IMR-90 (cell line): ENCODE data around the gene PAQR5. TPM values are rescaled to one million over a fixed set of nuclear protein-coding genes. Genes with fewer than 3 reads are reported as not detected.

Experiments
- ATAC-seq: fragments of 200-7000 bp; cut with Tn5 transposase; 2 replicates; pipeline ENCODE4 v1.9.1; 2020; ENCODE audit warnings: low read depth, mild to moderate bottlenecking, moderate library complexity
- BruUV-seq: library from RNA; stranded (reverse); fragments of 400-500 nt; replicated peaks from 2 replicates; lab custom pipeline; 2021; lab: Mats Ljungman, UMichigan
- CTCF ChIA-PET: fragments of 300-600 bp; formaldehyde crosslinking; extraction: SDS; loops from one replicate; lab custom pipeline; 2021; ENCODE audit warnings: antibody characterized with exemption; lab: Yijun Ruan, JAX
- POLR2A ChIA-PET: fragments of 300-600 bp; sonication (Branson Sonifier 250); formaldehyde crosslinking; loops from one replicate; lab custom pipeline; 2022; ENCODE audit warnings: antibody characterized with exemption; ENCODE audit not compliant: unreplicated experiment; lab: Charles Lee
- DNase-seq: peaks from one replicate; pipeline ENCODE4 v3.0.0; 2013
- H2AFZ ChIP-seq: replicated peaks from 2 replicates; pipeline ENCODE3; 2013; ENCODE audit warnings: low read length, mild to moderate bottlenecking; ENCODE audit not compliant: poor library complexity
- H2AK5ac ChIP-seq: 2 replicates; pipeline ENCODE4 v1.6.1; 2013; ENCODE audit warnings: low read depth, low read length, inconsistent platforms
- H2AK9ac ChIP-seq: replicated peaks from 2 replicates; pipeline ENCODE3; 2013; ENCODE audit warnings: mild to moderate bottlenecking, low read depth, low read length, moderate library complexity; ENCODE audit not compliant: poor library complexity
- H2BK120ac ChIP-seq: 2 replicates; pipeline ENCODE4 v1.6.1; 2013; ENCODE audit warnings: low read depth, low read length, inconsistent platforms
- H2BK15ac ChIP-seq: 3 replicates; pipeline ENCODE4 v1.6.1; 2013; ENCODE audit warnings: low read depth, low read length, inconsistent platforms
- H2BK20ac ChIP-seq: 2 replicates; pipeline ENCODE4 v1.6.1; 2013; ENCODE audit warnings: low read depth, mild to moderate bottlenecking, inconsistent platforms, low read length, moderate library complexity
- H2BK5ac ChIP-seq: 2 replicates; pipeline ENCODE4 v1.6.1; 2013; ENCODE audit warnings: mild to moderate bottlenecking, low read depth, low read length, inconsistent platforms; ENCODE audit not compliant: poor library complexity, severe bottlenecking
- H3K14ac ChIP-seq: replicated peaks from 2 replicates; pipeline ENCODE4 v1.6.1; 2013; ENCODE audit warnings: low read depth, low read length, inconsistent platforms
- H3K18ac ChIP-seq: 2 replicates; pipeline ENCODE4 v1.6.1; 2013; ENCODE audit warnings: low read depth, low read length, control low read depth
- H3K23ac ChIP-seq: 2 replicates; pipeline ENCODE4 v1.6.1; 2013; ENCODE audit warnings: low read depth, low read length, inconsistent platforms
- H3K27ac ChIP-seq: 2 replicates; pipeline ENCODE4 v1.5.1; 2013; ENCODE audit warnings: mild to moderate bottlenecking, control low read depth, low read length; ENCODE audit not compliant: insufficient read depth
- H3K27me3 ChIP-seq: 2 replicates; pipeline ENCODE4 v1.6.1; 2013; ENCODE audit warnings: low read length; ENCODE audit not compliant: control insufficient read depth, insufficient read depth
- H3K36me3 ChIP-seq: 2 replicates; pipeline ENCODE4 v1.6.1; 2013; ENCODE audit warnings: low read length, mixed read lengths; ENCODE audit not compliant: control insufficient read depth, insufficient read depth
- H3K4ac ChIP-seq: 2 replicates; pipeline ENCODE4 v1.6.1; 2013; ENCODE audit warnings: low read depth, low read length, inconsistent platforms
- H3K4me1 ChIP-seq: 2 replicates; pipeline ENCODE4 v1.6.1; 2013; ENCODE audit warnings: low read length, mixed read lengths; ENCODE audit not compliant: control insufficient read depth, insufficient read depth
- H3K4me2 ChIP-seq: 2 replicates; pipeline ENCODE4 v1.6.1; 2013; ENCODE audit warnings: low read depth, mild to moderate bottlenecking, control low read depth, low read length, moderate library complexity
- H3K4me3 ChIP-seq: 2 replicates; pipeline ENCODE4 v1.5.1; 2013; ENCODE audit warnings: low read depth, mild to moderate bottlenecking, control low read depth, low read length, moderate library complexity; ENCODE audit not compliant: insufficient read depth
- H3K56ac ChIP-seq: 2 replicates; pipeline ENCODE4 v1.6.1; 2013; ENCODE audit warnings: low read length, inconsistent platforms; ENCODE audit not compliant: insufficient read depth; ENCODE audit errors: extremely low read depth
- H3K79me1 ChIP-seq, 2 experiments: 2 replicates each; pipeline ENCODE4 v1.6.1; 2013; ENCODE audit warnings: low read length in 2 of 2, inconsistent platforms in 1 of 2, low read depth in 1 of 2
- H3K9ac ChIP-seq: 2 replicates; pipeline ENCODE4 v1.6.1; 2013; ENCODE audit warnings: low read depth, low read length, control low read depth
- H3K9me1 ChIP-seq: 2 replicates; pipeline ENCODE4 v1.6.1; 2013; ENCODE audit warnings: low read length, inconsistent platforms; ENCODE audit not compliant: insufficient read depth
- H3K9me3 ChIP-seq: 2 replicates; pipeline ENCODE4 v1.6.1; 2013; ENCODE audit warnings: low read length; ENCODE audit not compliant: control insufficient read depth, insufficient read depth
- H4K20me1 ChIP-seq: 2 replicates; pipeline ENCODE4 v1.6.1; 2013; ENCODE audit warnings: low read length, inconsistent platforms; ENCODE audit not compliant: insufficient read depth
- H4K5ac ChIP-seq: 2 replicates; pipeline ENCODE4 v1.6.1; 2013; ENCODE audit warnings: mild to moderate bottlenecking, low read depth, low read length, control low read depth
- H4K8ac ChIP-seq, 2 experiments: 2 replicates each; pipeline ENCODE4 v1.6.1; 2013; ENCODE audit warnings: low read depth in 2 of 2, low read length in 2 of 2, control low read depth in 1 of 2, inconsistent platforms in 1 of 2
- H4K91ac ChIP-seq: 2 replicates; pipeline ENCODE4 v1.6.1; 2013; ENCODE audit warnings: low read depth, low read length, inconsistent platforms; ENCODE audit not compliant: insufficient read depth
- BHLHE40 ChIP-seq: fragments of 150-350 bp; IDR thresholded peaks from 2 replicates; pipeline ENCODE4 v1.6.1; 2016; ENCODE audit warnings: mild to moderate bottlenecking, low read depth, low read length
- CEBPB ChIP-seq: IDR thresholded peaks from 2 replicates; pipeline ENCODE4 v1.6.1; 2012; ENCODE audit warnings: low read depth, low read length, improper control_type of control experiment
- CHD1 ChIP-seq: IDR thresholded peaks from 2 replicates; pipeline ENCODE4 v1.6.1; 2012; ENCODE audit warnings: low read depth, low read length, improper control_type of control experiment
- CTCF ChIP-seq: conservative IDR thresholded peaks from 2 replicates; pipeline ENCODE4 v1.5.1; 2012; ENCODE audit warnings: mild to moderate bottlenecking, low read depth, low read length, improper control_type of control experiment
- ELK1 ChIP-seq: fragments of 150-350 bp; IDR thresholded peaks from 2 replicates; pipeline ENCODE4 v1.6.1; 2016; ENCODE audit warnings: low read depth, mild to moderate bottlenecking, low read length, moderate library complexity, borderline replicate concordance
- FOS ChIP-seq: fragments of 150-350 bp; IDR thresholded peaks from 2 replicates; pipeline ENCODE4 v1.6.1; 2016; ENCODE audit warnings: low read depth, low read length
- MAFK ChIP-seq: IDR thresholded peaks from 2 replicates; pipeline ENCODE4 v1.6.1; 2012; ENCODE audit warnings: low read depth, low read length, improper control_type of control experiment
- MAZ ChIP-seq: IDR thresholded peaks from 2 replicates; pipeline ENCODE4 v1.6.1; 2012; ENCODE audit warnings: low read depth, mild to moderate bottlenecking, low read length, improper control_type of control experiment, moderate library complexity, borderline replicate concordance
- MXI1 ChIP-seq: IDR thresholded peaks from 2 replicates; pipeline ENCODE4 v1.6.1; 2012; ENCODE audit warnings: low read depth, mild to moderate bottlenecking, low read length, moderate library complexity, borderline replicate concordance
- NFE2L2 ChIP-seq: fragments of 150-350 bp; IDR thresholded peaks from 2 replicates; pipeline ENCODE4 v1.6.1; 2016; ENCODE audit warnings: low read depth, mild to moderate bottlenecking, low read length
- POLR2A ChIP-seq: IDR thresholded peaks from 2 replicates; pipeline ENCODE4 v1.6.1; 2012; ENCODE audit warnings: mild to moderate bottlenecking, low read depth, low read length
- RAD21 ChIP-seq: IDR thresholded peaks from 2 replicates; pipeline ENCODE4 v1.6.1; 2012; ENCODE audit warnings: low read length, improper control_type of control experiment
- RCOR1 ChIP-seq: IDR thresholded peaks from 2 replicates; pipeline ENCODE4 v1.6.1; 2012; ENCODE audit warnings: mild to moderate bottlenecking, low read length, improper control_type of control experiment; ENCODE audit not compliant: insufficient replicate concordance
- RFX5 ChIP-seq: IDR thresholded peaks from 2 replicates; pipeline ENCODE4 v1.8.0; 2012; ENCODE audit warnings: low read depth, mild to moderate bottlenecking, low read length, moderate library complexity
- SMC3 ChIP-seq: fragments of 150-350 bp; IDR thresholded peaks from 2 replicates; pipeline ENCODE4 v1.6.1; 2016; ENCODE audit warnings: low read depth, mild to moderate bottlenecking, antibody characterized with exemption, low read length, moderate library complexity
- WGBS, 2 experiments: methylation state at CpG; one replicate each; pipeline versions ENCODE4 v1.1.5 to v1.1.7; 2013; ENCODE audit warnings: missing lambda C conversion rate in 2 of 2; ENCODE audit not compliant: insufficient read length in 1 of 2; ENCODE audit errors: extremely low coverage in 2 of 2; 5-methylcytosine and 5-hydroxymethylcytosine counted together
- dilution Hi-C: fragments of 300-500 bp; cut with HindIII; formaldehyde crosslinking; loops from one replicate; pipeline ENCODE4 v1.14.3; 2018; ENCODE audit warnings: low sequenced_read_pairs; ENCODE audit not compliant: unreplicated experiment
- in situ Hi-C: fragments of 300-500 bp; cut with MboI; formaldehyde crosslinking; loops from 3 replicates; pipeline ENCODE4 v1.14.3; 2019; ENCODE audit warnings: low sequenced_read_pairs, inconsistent platforms, mixed read lengths
- intact Hi-C: fragments of 100-400 bp; cut with micrococcal nuclease; formaldehyde crosslinking; loops from 2 replicates; pipeline ENCODE4 v1.10.0; 2022
- polyA plus RNA-seq, 3 experiments: library from polyadenylated mRNA; depleted of rRNA; stranded (reverse); fragments of >200 nt; gene quantifications; 2 replicates each; pipeline ENCODE4 v1.2.3, GENCODE V29; 2012; ENCODE audit warnings: low replicate concordance in 1 of 3
- total RNA-seq: library from RNA; depleted of rRNA; stranded (reverse); fragments of >200 nt; gene quantifications from 2 replicates; pipeline ENCODE4 v1.2.3, GENCODE V29; 2012
- TF ChIP-seq, protein P1 (sequence below): fragments of 150-350 bp; IDR thresholded peaks from 2 replicates; pipeline ENCODE4 v1.6.1; 2017; ENCODE audit warnings: mild to moderate bottlenecking, antibody characterized with exemption, low read length, low read depth

Gene PAQR5
- total and polyA plus RNA-seq, 2 of the 4 experiments (the other 2 are of a cell fraction) = 2.3 to 2.7 TPM

DNA sequence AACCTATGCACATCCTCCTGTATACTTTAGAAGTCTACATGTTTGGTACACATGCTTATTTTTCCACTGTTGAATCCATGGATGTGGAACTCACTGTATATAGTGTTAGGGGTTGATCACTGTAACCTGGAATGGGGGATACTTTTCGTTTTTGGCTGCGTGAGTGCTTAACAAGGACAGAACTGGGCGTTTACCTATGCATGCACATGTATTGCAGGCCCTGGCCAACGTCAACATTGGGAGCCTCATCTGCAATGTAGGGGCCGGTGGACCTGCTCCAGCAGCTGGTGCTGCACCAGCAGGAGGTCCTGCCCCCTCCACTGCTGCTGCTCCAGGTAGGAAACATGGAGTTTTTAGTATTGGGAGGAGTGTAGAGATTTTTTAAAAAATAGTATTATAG, 156.2 kb downstream of the PAQR5 start:
- Histone ChIP-seq H2AK5ac (no peak overlapping the region), H2BK120ac (no peak overlapping the region), H4K91ac (no peak overlapping the region), H4K20me1 (peaks cover 55% of the 10 kb centered on the region), H3K18ac (no peak overlapping the region), H2BK5ac (no peak overlapping the region), H3K4me1 (peaks cover 15% of the 10 kb centered on the region), H2AFZ (no peak overlapping the region), H3K4me2 (peak overlapping the region; percentile 43), H2AK9ac (no peak overlapping the region), H3K9ac (no peak overlapping the region), H3K14ac (no peak overlapping the region), H3K4ac (no peak overlapping the region), H2BK15ac (no peak overlapping the region), H3K36me3 (peaks cover 24% of the 10 kb centered on the region), H3K56ac (no peak overlapping the region), H4K8ac (no peak overlapping the region), H3K9me1 (peaks cover 22% of the 10 kb centered on the region), H3K27ac (no peak overlapping the region), H4K5ac (no peak overlapping the region), H3K9me3 (no peaks in the 10 kb centered on the region), H3K27me3 (no peaks in the 10 kb centered on the region), H2BK20ac (no peak overlapping the region), H3K23ac (peak overlapping the region; percentile 65; the same call in 1 of the 2 replicates), H3K4me3 (no peak overlapping the region), H3K79me1 (peaks cover 5 to 60% of the 10 kb centered on the region in 2 experiments; a peak in 2 of 4 replicates)
- in situ Hi-C loops = no loop called here
- CTCF ChIA-PET = no interaction called here
- TF ChIP-seq CTCF (no peak), ELK1 (no peak), BHLHE40 (no peak), FOS (no peak), RAD21 (no peak), POLR2A (no peak), NFE2L2 (no peak), RCOR1 (no peak), MAFK (no peak), MAZ (no peak), CEBPB (no peak), MXI1 (no peak), RFX5 (no peak), CHD1 (no peak), SMC3 (no peak)
- TF ChIP-seq, protein P1, sequence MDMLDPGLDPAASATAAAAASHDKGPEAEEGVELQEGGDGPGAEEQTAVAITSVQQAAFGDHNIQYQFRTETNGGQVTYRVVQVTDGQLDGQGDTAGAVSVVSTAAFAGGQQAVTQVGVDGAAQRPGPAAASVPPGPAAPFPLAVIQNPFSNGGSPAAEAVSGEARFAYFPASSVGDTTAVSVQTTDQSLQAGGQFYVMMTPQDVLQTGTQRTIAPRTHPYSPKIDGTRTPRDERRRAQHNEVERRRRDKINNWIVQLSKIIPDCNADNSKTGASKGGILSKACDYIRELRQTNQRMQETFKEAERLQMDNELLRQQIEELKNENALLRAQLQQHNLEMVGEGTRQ = no peak
- dilution Hi-C loops = no loop called here
- no peak for ATAC-seq
- POLR2A ChIA-PET = interaction anchor here (3.4 kb wide), 1 partner anchor 8 kb away, joined by 17 read pairs; no protein-coding TSS in a partner anchor
- BruUV-seq = no TSS peak
- 50% methylated on average over 2 of the region's 5 CpGs; no CpG with 5 or more reads in 1 of the 2 experiments for WGBS, 2 experiments
- intact Hi-C loops = loop anchor here (10.0 kb wide), 1 partner anchor 290 kb away; the partner anchor contains the start of gene GLCE
- DNase-seq = no peak
